PC-3 (cell line): ENCODE results near the gene GAA.

ENCODE experiments used
- CTCF ChIP-seq: fragments of 300-600 bp; sonication (generic); conservative IDR thresholded peaks from 2 replicates; pipeline ENCODE4 v1.5.1; 2017; ENCODE audit warnings: antibody characterized with exemption, low read depth, mild to moderate bottlenecking, low read length
- EZH2 ChIP-seq: fragments of 300-600 bp; sonication (generic); IDR thresholded peaks from one replicate; pipeline ENCODE4 v1.6.1; 2017; ENCODE audit warnings: antibody characterized with exemption, mild to moderate bottlenecking, low read length; ENCODE audit not compliant: unreplicated experiment
- EZH2phosphoT487 ChIP-seq: fragments of 300-600 bp; sonication (generic); IDR thresholded peaks from 2 replicates; pipeline ENCODE4 v1.6.1; 2018; ENCODE audit warnings: mild to moderate bottlenecking, antibody characterized with exemption, low read length, borderline replicate concordance

- no peak for TF ChIP-seq CTCF
- no peak for TF ChIP-seq EZH2
- no peak for TF ChIP-seq EZH2phosphoT487
These were observed 29.0 kb upstream of the GAA start for GRCh38 chr17:80072410-80072809.
